ENCODE measurements around the gene ZSCAN22.

DNA sequence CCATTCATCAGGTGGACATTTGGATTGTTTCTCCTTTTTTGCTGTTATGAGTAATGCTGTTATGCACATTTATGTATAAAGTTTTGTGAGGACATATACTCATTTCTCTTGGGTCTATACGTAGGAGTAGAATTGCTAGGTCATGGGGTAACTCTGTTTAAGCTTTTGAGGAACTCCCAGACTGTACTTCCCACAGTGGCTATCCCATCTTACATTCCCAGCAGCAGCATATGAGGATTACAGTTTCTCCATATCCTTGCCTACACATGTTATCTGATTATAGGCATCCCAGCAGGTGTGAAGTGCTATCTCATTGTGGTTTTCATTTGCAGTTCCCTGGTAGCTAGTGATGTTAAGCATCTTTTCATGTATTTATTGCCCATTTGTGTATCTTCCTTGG is 5.9 kb downstream of the ZSCAN22 start:
- TF ChIP-seq HCFC1 (IDR thresholded peaks at IDR 0.05; ENCODE audit: low read depth, low read length) (no peak), AKNA (CRISPR knock-in tag; IDR thresholded peaks at IDR 0.05; ENCODE audit: borderline replicate concordance) (no peak), TAF1 (CRISPR knock-in tag; IDR thresholded peaks at IDR 0.05) (no peak), TBX2 (CRISPR knock-in tag; IDR thresholded peaks at IDR 0.05; ENCODE audit: borderline replicate concordance) (no peak)
